ENCODE data around the gene ACOT2.
"Not testable (repeated sequence)": the region's sequence is repeated elsewhere in the genome, so short reads cannot be mapped to it uniquely, and the experiment has no call there.

GRCh38 chr14:73539017-73539416 is 30.0 kb upstream of the ACOT2 start:
- TF ChIP-seq POLR2AphosphoS5, POLR2A (IDR thresholded peaks at IDR 0.05): not testable (repeated sequence)
- TF ChIP-seq CTCF (IDR thresholded peaks at IDR 0.05), result peak in 2 of 6 experiments; percentile 32 to 40

All from upper lobe of left lung (tissue), 4 donors.